Measurements from ENCODE around the gene USP32.

The USP32 gene

DNA sequence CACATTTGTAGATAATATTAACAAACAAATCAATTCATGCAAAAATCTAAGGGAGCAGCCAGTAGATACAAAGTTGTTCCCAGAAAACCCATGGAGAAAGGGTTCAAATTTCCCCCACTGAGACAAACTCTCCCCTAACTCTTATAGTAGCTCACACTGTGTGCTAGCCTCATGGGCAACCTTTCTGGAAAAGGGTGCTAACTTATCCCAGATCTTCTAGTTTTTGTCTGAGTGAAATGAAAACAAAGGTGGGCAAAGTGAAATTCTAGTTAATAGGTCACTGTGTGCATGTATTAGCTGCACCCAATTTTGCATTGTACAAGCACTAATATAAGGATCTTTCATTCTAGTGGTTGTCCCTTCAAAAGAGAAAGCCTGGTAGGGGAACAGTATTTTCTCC lies 9.9 kb upstream of the USP32 start:
- no peak for DNase-seq (ENCODE audit: low read depth)
- TF ChIP-seq, protein P1, sequence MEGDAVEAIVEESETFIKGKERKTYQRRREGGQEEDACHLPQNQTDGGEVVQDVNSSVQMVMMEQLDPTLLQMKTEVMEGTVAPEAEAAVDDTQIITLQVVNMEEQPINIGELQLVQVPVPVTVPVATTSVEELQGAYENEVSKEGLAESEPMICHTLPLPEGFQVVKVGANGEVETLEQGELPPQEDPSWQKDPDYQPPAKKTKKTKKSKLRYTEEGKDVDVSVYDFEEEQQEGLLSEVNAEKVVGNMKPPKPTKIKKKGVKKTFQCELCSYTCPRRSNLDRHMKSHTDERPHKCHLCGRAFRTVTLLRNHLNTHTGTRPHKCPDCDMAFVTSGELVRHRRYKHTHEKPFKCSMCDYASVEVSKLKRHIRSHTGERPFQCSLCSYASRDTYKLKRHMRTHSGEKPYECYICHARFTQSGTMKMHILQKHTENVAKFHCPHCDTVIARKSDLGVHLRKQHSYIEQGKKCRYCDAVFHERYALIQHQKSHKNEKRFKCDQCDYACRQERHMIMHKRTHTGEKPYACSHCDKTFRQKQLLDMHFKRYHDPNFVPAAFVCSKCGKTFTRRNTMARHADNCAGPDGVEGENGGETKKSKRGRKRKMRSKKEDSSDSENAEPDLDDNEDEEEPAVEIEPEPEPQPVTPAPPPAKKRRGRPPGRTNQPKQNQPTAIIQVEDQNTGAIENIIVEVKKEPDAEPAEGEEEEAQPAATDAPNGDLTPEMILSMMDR (conservative IDR thresholded peaks at IDR 0.05; ENCODE audit: control insufficient read depth, insufficient read depth, low read depth, low read length): no peak
- H3K4me3 ChIP-seq (ENCODE audit: control insufficient read depth, low read depth, low read length): no peak overlapping the region

DNA sequence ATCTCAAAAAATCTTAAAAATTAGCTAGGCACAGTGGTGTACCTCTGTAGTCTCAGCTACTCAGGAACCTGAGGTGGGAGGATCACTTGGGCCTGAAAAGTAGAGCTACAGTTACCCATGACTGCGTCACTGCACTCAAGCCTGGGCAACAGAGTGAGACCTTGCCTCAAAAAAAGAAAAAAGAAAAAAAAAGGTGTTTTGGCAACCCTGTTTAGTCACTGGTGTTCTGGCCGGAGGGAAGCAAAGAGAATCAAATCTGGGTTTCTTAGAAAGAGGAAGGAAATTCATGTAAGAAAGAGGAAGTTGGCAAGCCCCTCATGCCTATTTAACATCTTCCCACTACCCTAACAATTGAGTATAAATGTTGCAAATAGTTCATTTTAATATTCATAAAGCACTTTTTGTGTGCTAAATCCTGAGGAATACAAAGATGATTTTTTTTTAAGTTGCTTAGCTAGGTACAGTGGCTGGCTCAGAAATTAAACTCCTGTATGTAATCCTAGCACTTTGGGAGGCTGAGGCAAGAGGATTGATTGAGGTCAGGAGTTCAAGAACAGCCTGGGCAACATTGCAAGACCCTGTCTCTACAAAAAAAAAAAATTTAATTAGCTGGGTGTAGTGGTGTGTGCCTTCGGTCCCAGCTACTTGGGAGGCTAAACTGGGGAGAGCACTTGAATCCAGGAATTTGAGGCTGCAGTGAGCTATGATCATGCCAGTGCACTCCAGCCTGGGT lies 6.5 kb upstream of the USP32 start:
- TF ChIP-seq, protein P1 (conservative IDR thresholded peaks at IDR 0.05; ENCODE audit: control insufficient read depth, insufficient read depth, low read depth, low read length): no peak
- DNase-seq (ENCODE audit: low read depth): no peak
- no peak overlapping the region for H3K4me3 ChIP-seq (ENCODE audit: control insufficient read depth, low read depth, low read length)

DNA sequence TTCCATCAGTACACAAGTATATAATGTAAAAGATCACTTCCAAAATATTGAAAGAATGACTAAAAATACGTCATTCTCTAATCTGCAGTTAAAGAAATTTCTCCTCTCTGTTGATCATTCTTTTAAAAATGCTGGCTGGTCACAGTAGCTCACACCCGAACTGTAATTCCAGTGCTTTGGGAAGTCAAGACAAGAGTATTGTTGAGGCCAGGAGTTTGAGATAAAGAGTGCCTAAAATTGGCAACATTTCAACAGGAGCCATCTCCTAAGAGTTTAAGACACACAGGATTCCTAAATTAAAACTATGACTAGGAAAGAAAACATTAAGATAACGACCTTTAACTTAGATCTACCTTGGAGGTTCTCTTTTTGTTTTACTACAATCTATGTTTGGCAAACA lies 4.5 kb upstream of the USP32 start:
- H3K4me3 ChIP-seq (ENCODE audit: control insufficient read depth, low read depth, low read length): no peak overlapping the region
- no peak for DNase-seq (ENCODE audit: low read depth)
- TF ChIP-seq, protein P1 (conservative IDR thresholded peaks at IDR 0.05; ENCODE audit: control insufficient read depth, insufficient read depth, low read depth, low read length): no peak

DNA sequence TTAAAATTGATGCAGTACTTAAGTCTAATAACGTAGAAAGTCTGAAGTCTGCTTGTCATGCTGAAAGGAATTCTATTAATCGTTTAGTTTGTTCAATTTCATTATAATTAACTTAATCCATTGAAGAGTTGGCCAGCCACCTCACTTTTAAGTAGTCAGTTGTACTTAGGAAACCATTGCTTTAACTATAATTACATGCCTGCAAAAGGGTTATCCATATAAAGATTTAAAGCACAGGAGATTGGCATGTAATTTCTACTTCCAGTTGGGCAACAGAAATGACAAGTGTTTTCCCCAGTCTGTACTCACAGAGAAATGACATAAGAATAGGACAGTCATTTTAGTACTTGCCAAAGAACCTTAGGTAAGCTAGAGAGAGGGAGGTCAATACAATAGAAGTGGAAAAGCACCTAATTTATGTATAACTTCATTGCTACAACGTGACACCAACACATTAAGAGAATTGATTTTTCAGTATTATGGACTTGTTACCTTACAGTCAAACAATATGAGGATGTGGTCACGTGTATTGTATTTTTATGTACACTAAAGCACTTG lies 3.7 kb upstream of the USP32 start:
- H3K4me3 ChIP-seq (ENCODE audit: control insufficient read depth, low read depth, low read length): no peak overlapping the region
- no peak for DNase-seq (ENCODE audit: low read depth)
- TF ChIP-seq, protein P1 (conservative IDR thresholded peaks at IDR 0.05; ENCODE audit: control insufficient read depth, insufficient read depth, low read depth, low read length): no peak

DNA sequence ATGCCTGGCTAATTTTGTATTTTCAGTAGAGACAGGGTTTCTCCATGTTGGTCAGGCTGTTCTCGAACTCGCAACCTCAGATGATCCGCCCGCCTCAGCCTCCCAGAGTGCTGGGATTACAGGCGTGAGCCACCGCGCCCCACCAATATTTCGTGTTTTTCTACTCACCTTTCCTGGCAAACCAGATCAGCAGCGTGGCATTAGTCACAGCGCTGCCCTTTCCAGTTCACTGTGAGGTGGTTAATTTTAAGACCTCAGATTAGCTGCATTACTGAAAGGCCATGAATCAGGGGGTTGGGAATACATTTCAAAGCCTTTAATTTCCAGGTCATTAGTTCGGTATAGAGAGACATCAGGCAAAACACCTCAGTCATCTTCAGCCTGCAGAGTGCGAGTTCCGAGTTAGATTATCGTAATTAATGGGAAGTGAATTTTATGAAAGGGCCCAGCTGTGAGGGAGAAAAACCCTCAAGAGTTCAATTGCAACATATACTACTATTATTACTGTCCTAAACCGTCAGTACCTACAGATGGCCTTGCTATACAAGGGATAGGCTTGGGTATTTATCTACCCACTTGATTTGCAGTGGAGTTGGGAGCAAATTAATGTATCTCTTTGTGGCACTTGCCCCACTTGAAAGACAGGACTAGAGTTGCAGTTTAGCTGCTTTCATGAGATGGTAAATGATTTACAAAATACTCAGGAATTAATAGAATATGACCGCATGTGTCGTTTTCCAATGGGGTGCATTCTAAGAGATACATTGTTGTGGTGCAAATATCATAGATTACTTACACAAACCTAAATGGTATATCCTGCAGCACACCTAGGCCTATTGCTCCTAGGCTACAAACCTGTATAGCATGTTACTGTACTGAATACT lies 2.1 kb upstream of the USP32 start:
- no peak overlapping the region for H3K4me3 ChIP-seq (ENCODE audit: control insufficient read depth, low read depth, low read length)
- DNase-seq (ENCODE audit: low read depth): no peak
- TF ChIP-seq, protein P1 (conservative IDR thresholded peaks at IDR 0.05; ENCODE audit: control insufficient read depth, insufficient read depth, low read depth, low read length): no peak

DNA sequence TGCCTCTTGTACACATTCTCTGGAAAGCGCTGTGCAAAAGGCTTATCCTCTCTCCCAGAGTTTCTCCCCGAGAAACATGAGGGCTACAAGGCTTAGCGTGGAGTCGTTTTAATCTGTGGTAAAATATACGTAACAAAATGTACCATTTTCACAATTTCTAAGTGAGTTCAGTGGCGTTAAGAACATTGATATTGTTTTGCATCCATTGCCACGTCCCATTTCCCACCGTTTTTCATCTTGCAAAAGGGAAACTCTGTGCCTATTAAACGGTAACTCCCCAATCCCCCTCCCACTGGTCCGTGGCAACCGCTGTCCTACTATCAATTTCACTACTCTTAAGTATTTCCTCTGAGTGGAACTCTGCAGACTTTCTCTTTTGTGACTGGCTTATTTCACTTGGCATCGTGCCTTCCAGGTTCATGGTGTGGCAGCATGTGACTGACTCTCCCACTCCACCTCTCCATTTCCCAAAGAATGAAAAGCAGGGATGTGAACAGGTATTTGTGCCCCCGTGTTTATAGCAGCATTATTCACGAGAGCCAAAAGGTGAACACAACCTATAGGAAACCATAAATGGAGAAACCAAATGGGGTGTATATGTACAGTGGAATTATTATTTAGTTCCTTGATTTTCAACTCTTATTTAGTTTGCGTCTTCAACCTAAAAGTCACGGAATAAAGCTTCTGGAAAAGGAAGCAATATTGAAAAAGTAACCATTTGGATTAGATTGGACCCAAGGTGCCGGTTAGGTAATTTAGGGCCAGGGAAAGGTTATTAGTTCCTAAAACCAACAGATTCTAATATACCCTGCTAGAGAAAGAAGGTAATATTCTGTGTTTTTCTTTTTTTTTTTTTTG lies 1.1 kb upstream of the USP32 start:
- H3K4me3 ChIP-seq (ENCODE audit: control insufficient read depth, low read depth, low read length): peak overlapping the region; percentile 94
- peak; percentile 75 for DNase-seq (ENCODE audit: low read depth)
- TF ChIP-seq, protein P1 (conservative IDR thresholded peaks at IDR 0.05; ENCODE audit: control insufficient read depth, insufficient read depth, low read depth, low read length): no peak
